A673 (cell line): ENCODE data around the gene C20orf144. TPM values are rescaled to one million over a fixed set of nuclear protein-coding genes. Genes with fewer than 3 reads are reported as not detected.

Source experiments
- BruUV-seq: library from RNA; stranded (reverse); fragments of 400-500 nt; replicated peaks from 2 replicates; lab custom pipeline; 2021; lab: Mats Ljungman, UMichigan
- CTCF ChIA-PET: fragments of 300-600 bp; sonication (Branson Sonifier 250); formaldehyde crosslinking; loops from one replicate; lab custom pipeline; 2022; ENCODE audit warnings: antibody characterized with exemption; lab: Charles Lee
- POLR2A ChIA-PET: fragments of 300-600 bp; sonication (Branson Sonifier 250); formaldehyde crosslinking; loops from one replicate; lab custom pipeline; 2022; ENCODE audit warnings: antibody characterized with exemption; ENCODE audit not compliant: low non-redundant PET; lab: Charles Lee
- DNase-seq: peaks from one replicate; pipeline ENCODE4 v3.0.0-alpha.2; 2015; ENCODE audit warnings: low spot score
- H3K27ac ChIP-seq: fragments of 200-600 bp; sonication (generic); 2 replicates; pipeline ENCODE4 v1.5.1; 2016; ENCODE audit warnings: mixed run types, low read depth, mild to moderate bottlenecking, mixed read lengths, antibody characterized with exemption, low read length; ENCODE audit not compliant: poor library complexity, severe bottlenecking
- H3K27me3 ChIP-seq: fragments of 200-600 bp; sonication (generic); replicated peaks from 2 replicates; pipeline ENCODE4 v1.6.1; 2017; ENCODE audit warnings: mixed run types, low read depth, mild to moderate bottlenecking, mixed read lengths, antibody characterized with exemption, low read length; ENCODE audit not compliant: insufficient read depth, poor library complexity
- H3K36me3 ChIP-seq: fragments of 200-600 bp; sonication (generic); 2 replicates; pipeline ENCODE4 v1.6.1; 2016; ENCODE audit warnings: mixed run types, mild to moderate bottlenecking, mixed read lengths, antibody characterized with exemption, low read length; ENCODE audit not compliant: insufficient read depth, poor library complexity, severe bottlenecking
- H3K4me1 ChIP-seq: fragments of 200-600 bp; sonication (generic); 2 replicates; pipeline ENCODE4 v1.6.1; 2017; ENCODE audit warnings: mixed run types, mild to moderate bottlenecking, mixed read lengths, antibody characterized with exemption, low read length; ENCODE audit not compliant: insufficient read depth, poor library complexity, severe bottlenecking
- H3K4me3 ChIP-seq: fragments of 200-600 bp; sonication (generic); 2 replicates; pipeline ENCODE4 v1.5.1; 2016; ENCODE audit warnings: low read depth, mixed run types, mild to moderate bottlenecking, mixed read lengths, low read length; ENCODE audit not compliant: poor library complexity, severe bottlenecking
- H3K9me3 ChIP-seq: fragments of 200-600 bp; sonication (generic); 2 replicates; pipeline ENCODE4 v1.6.1; 2016; ENCODE audit warnings: mixed run types, low read depth, mild to moderate bottlenecking, mixed read lengths, antibody characterized with exemption, low read length; ENCODE audit not compliant: poor library complexity, severe bottlenecking
- EZH2 ChIP-seq: fragments of 200-600 bp; sonication (generic); IDR thresholded peaks from 2 replicates; pipeline ENCODE4 v1.6.1; 2017; ENCODE audit warnings: borderline replicate concordance, low read depth, mild to moderate bottlenecking, mixed read lengths, antibody characterized with exemption, low read length; ENCODE audit not compliant: poor library complexity, severe bottlenecking
- intact Hi-C: fragments of 100-400 bp; cut with micrococcal nuclease; formaldehyde crosslinking; loops from one replicate; pipeline ENCODE4 v1.10.0; 2022; ENCODE audit not compliant: unreplicated experiment
- total RNA-seq: library from RNA; stranded (reverse); gene quantifications from 2 replicates; pipeline ENCODE4 v1.2.3, GENCODE V29; 2021
- TF ChIP-seq, protein P1 (sequence below): fragments of 300-800, 200-600 bp; sonication (generic); conservative IDR thresholded peaks from 2 replicates; pipeline ENCODE4 v1.5.1; 2017; ENCODE audit warnings: low read depth, mild to moderate bottlenecking, antibody characterized with exemption, low read length, moderate library complexity, mixed read lengths

C20orf144 gene
- total RNA-seq, 1 experiment from 2014 or later = 0.13 TPM

DNA sequence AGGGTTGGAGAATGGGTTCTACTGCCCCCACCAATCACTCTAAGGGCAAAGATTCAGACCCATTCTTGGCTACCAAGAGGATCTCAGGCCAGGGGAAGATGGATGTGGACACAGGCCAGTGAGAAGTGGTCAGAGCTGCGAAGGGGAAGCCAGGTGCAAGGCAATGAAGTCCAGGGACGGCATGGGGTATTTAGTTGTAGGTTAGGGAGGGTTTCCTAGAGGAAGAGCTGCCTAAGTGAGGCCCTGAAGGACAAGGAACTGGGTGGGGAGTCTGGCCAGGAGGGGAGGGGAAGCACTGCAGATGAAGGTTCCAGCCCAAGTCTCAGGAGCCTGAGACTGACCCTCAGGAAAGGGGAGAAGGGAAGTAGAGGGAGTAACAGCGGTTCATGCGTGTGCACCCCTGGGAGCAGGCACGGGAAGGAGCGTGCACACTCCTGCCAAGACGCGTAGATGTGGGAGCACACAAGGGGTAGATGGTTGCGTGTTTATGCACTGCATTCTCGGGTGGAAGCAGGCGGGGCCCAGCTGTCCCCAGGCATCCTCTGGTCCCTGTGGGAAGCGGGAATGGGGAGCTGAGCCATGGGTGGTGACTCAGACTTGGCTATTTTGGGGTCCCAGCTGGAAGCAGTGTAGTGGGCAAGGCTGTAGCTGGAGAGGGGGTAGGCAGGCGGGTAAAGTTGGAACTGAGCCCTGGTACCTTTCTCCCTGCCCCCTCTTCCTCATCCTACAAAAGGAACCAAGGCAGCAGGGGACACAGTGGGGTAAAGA lies 7.9 kb downstream of the C20orf144 start:
- DNase-seq = no peak
- no peak for TF ChIP-seq EZH2
- TF ChIP-seq, protein P1, sequence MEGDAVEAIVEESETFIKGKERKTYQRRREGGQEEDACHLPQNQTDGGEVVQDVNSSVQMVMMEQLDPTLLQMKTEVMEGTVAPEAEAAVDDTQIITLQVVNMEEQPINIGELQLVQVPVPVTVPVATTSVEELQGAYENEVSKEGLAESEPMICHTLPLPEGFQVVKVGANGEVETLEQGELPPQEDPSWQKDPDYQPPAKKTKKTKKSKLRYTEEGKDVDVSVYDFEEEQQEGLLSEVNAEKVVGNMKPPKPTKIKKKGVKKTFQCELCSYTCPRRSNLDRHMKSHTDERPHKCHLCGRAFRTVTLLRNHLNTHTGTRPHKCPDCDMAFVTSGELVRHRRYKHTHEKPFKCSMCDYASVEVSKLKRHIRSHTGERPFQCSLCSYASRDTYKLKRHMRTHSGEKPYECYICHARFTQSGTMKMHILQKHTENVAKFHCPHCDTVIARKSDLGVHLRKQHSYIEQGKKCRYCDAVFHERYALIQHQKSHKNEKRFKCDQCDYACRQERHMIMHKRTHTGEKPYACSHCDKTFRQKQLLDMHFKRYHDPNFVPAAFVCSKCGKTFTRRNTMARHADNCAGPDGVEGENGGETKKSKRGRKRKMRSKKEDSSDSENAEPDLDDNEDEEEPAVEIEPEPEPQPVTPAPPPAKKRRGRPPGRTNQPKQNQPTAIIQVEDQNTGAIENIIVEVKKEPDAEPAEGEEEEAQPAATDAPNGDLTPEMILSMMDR = no peak
- H3K4me1 ChIP-seq = peaks cover 40% of the 10 kb centered on the region
- no peak overlapping the region for H3K4me3 ChIP-seq
- no peaks in the 10 kb centered on the region for H3K9me3 ChIP-seq
- ChIA-PET POLR2A (interaction anchor here (0.6 kb wide), 1 partner anchor 9 kb away, joined by 3 read pairs; no protein-coding TSS in a partner anchor), CTCF (no interaction called here)
- H3K27ac ChIP-seq = peak overlapping the region; percentile 40
- no peaks in the 10 kb centered on the region for H3K27me3 ChIP-seq
- intact Hi-C loops = loop anchor here (5.0 kb wide), 1 partner anchor 457 kb away; no protein-coding TSS in a partner anchor
- H3K36me3 ChIP-seq = peaks cover 16% of the 10 kb centered on the region
- BruUV-seq = no TSS peak

GRCh38 chr20:33670715-33671499 lies 8.8 kb downstream of the C20orf144 start:
- peak overlapping the region; percentile 17 for H3K27ac ChIP-seq
- no TSS peak for BruUV-seq
- no peaks in the 10 kb centered on the region for H3K27me3 ChIP-seq
- H3K4me1 ChIP-seq = peaks cover 42% of the 10 kb centered on the region
- DNase-seq = no peak
- H3K9me3 ChIP-seq = no peaks in the 10 kb centered on the region
- TF ChIP-seq EZH2 = no peak
- TF ChIP-seq, protein P1 = no peak
- H3K4me3 ChIP-seq = no peak overlapping the region
- POLR2A ChIA-PET = interaction anchor here (0.6 kb wide), 1 partner anchor 11 kb away, joined by 9 read pairs; no protein-coding TSS in a partner anchor
- H3K36me3 ChIP-seq = peaks cover 16% of the 10 kb centered on the region
- intact Hi-C loops = no loop called here
- CTCF ChIA-PET = interaction anchor here (0.7 kb wide), 1 partner anchor 234 kb away, joined by 4 read pairs; no protein-coding TSS in a partner anchor

- POLR2A ChIA-PET = interaction anchor here (1.3 kb wide), 1 partner anchor 13 kb away, joined by 6 read pairs; no protein-coding TSS in a partner anchor
- DNase-seq = no peak
- peaks cover 42% of the 10 kb centered on the region for H3K4me1 ChIP-seq
- peak overlapping the region; percentile 78 for H3K4me3 ChIP-seq
- TSS peak; percentile 40 for BruUV-seq
- no peaks in the 10 kb centered on the region for H3K27me3 ChIP-seq
- TF ChIP-seq EZH2 = no peak
- TF ChIP-seq, protein P1 = no peak
- CTCF ChIA-PET = interaction anchor here (0.7 to 1.3 kb wide), 2 partner anchors 60 to 235 kb away, joined by 3 to 4 read pairs; partner anchors contain the start of gene ZNF341
- no peaks in the 10 kb centered on the region for H3K9me3 ChIP-seq
- intact Hi-C loops = no loop called here
- peaks cover 21% of the 10 kb centered on the region for H3K36me3 ChIP-seq
- H3K27ac ChIP-seq = peak overlapping the region; percentile 88
Observed at GRCh38 chr20:33671573-33672288, 9.6 kb downstream of the C20orf144 start.
